Measurements from ENCODE around the gene MLPH. TPM values are rescaled to one million over a fixed set of nuclear protein-coding genes. Genes with fewer than 3 reads are reported as not detected.

MLPH gene
- total RNA-seq, 4 donors from 2014 or later: 59.7 to 889 (median 182) TPM

DNA sequence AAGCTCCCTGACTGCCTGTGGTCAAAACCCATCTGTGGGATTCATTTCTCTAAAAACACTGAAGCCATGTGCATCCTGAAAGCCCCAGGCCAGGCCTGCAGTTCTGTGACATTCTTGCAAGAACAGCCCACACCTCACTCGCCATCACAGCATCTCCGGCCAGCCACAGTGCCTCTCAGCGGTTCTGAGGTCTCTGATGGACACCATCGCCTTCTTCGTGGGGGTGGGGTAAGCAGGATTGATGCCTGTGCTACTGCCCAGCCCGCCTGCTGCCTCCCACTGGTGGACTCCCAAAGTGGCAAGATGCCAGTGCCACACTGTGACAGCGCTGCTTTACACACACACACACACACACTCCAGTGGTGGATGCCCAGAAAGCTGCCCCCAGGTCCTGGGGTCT lies 74.2 kb downstream of the MLPH start:
- WGBS, 2 donors (ENCODE audit: low coverage in 1 of 2): 76% methylated on average over 7 of the region's 7 CpGs; no CpG with 5 or more reads in 1 of the 2 donors
- in situ Hi-C loops (cut with MboI; ENCODE audit: low pct_ligation_motif_present in 1 of 4, low pct_unique_long_range_greater_than_20kb in 1 of 4, low sequenced_read_pairs in 3 of 4): loop anchor here in 1 of 4 donors (10.0 to 25.0 kb wide), 2 partner anchors 46 to 399 kb away; no protein-coding TSS in a partner anchor
- no peaks in the 10 kb centered on the region for H3K9me3 ChIP-seq
- TF ChIP-seq EP300 (IDR thresholded peaks at IDR 0.05; ENCODE audit: low read depth) (no peak), CTCF (IDR thresholded peaks at IDR 0.05) (no peak), POLR2A (IDR thresholded peaks at IDR 0.05) (no peak), POLR2AphosphoS5 (IDR thresholded peaks at IDR 0.05) (no peak)
- no peak overlapping the region for H3K27ac ChIP-seq
- no peak overlapping the region for H3K4me3 ChIP-seq
- DNase-seq: no peak
- peaks cover 12% of the 10 kb centered on the region for H3K27me3 ChIP-seq
- no peaks in the 10 kb centered on the region for H3K36me3 ChIP-seq
- intact Hi-C loops (cut with DNase I; ENCODE audit: low total_unique reads): no loop called here
- H3K4me1 ChIP-seq: peaks cover 5 to 9% (median 7%) of the 10 kb centered on the region in 4 donors

GRCh38 chr2:237563816-237564215 lies 76.8 kb downstream of the MLPH start:
- peaks cover 12% of the 10 kb centered on the region for H3K27me3 ChIP-seq
- H3K36me3 ChIP-seq: no peaks in the 10 kb centered on the region
- no peak overlapping the region for H3K4me3 ChIP-seq
- H3K27ac ChIP-seq: no peak overlapping the region
- intact Hi-C loops (cut with DNase I; ENCODE audit: low total_unique reads) (no loop called here), in situ Hi-C loops (cut with MboI; ENCODE audit: low pct_ligation_motif_present in 1 of 4, low pct_unique_long_range_greater_than_20kb in 1 of 4, low sequenced_read_pairs in 3 of 4) (loop anchor here in 1 of 4 donors (10.0 to 25.0 kb wide), 2 partner anchors 49 to 402 kb away; no protein-coding TSS in a partner anchor)
- WGBS, 2 donors (ENCODE audit: low coverage in 1 of 2): 27% methylated on average over 12 of the region's 14 CpGs; no CpG with 5 or more reads in 1 of the 2 donors
- no peaks in the 10 kb centered on the region for H3K9me3 ChIP-seq
- TF ChIP-seq POLR2A (IDR thresholded peaks at IDR 0.05) (no peak), POLR2AphosphoS5 (IDR thresholded peaks at IDR 0.05) (no peak), EP300 (IDR thresholded peaks at IDR 0.05; ENCODE audit: low read depth) (no peak), CTCF (IDR thresholded peaks at IDR 0.05) (no peak)
- no peak for DNase-seq
- H3K4me1 ChIP-seq: peaks cover 4 to 7% (median 5%) of the 10 kb centered on the region in 4 donors

DNA sequence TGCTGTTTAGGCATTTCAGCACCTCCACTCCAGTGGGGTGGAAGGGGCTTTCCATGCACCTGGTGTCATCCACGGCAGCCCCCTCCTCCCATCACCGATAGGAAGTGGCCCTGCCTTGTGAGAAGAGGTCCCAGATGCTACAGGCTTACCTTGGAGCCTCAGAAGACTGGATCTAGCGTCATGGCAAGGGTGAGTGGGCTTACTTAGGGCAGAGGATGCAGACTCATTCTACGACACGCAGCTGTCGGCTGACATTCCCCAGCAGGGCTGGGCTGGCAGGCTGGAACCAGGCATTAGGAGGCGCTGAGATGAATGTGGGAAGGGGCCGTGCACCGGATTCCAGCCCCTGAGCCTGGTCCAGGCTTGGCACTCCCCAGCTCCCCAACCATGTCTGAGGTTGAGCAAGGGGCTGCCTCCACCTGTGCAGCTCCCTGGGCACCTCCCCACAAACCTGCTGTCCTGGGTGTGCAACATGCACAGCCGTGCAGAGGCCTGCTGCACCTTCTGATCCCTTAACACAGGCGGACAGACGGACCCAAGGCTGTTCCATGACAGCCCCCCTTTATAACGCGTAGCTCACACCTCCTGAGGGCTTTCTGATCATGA lies 77.6 kb downstream of the MLPH start:
- no peak overlapping the region for H3K27ac ChIP-seq
- H3K27me3 ChIP-seq: peaks cover 12% of the 10 kb centered on the region
- WGBS, 2 donors (ENCODE audit: low coverage in 1 of 2): 83% methylated on average over 14 of the region's 14 CpGs; no CpG with 5 or more reads in 1 of the 2 donors
- DNase-seq: no peak
- no peaks in the 10 kb centered on the region for H3K36me3 ChIP-seq
- no peaks in the 10 kb centered on the region for H3K9me3 ChIP-seq
- H3K4me1 ChIP-seq: no peaks in the 10 kb centered on the region
- intact Hi-C loops (cut with DNase I; ENCODE audit: low total_unique reads): no loop called here
- TF ChIP-seq EP300 (IDR thresholded peaks at IDR 0.05; ENCODE audit: low read depth): no peak
- no peak for TF ChIP-seq POLR2AphosphoS5 (IDR thresholded peaks at IDR 0.05)
- TF ChIP-seq CTCF (IDR thresholded peaks at IDR 0.05): no peak
- no peak for TF ChIP-seq POLR2A (IDR thresholded peaks at IDR 0.05)
- no peak overlapping the region for H3K4me3 ChIP-seq
- in situ Hi-C loops (cut with MboI; ENCODE audit: low pct_ligation_motif_present in 1 of 4, low pct_unique_long_range_greater_than_20kb in 1 of 4, low sequenced_read_pairs in 3 of 4): loop anchor here in 2 of 4 donors (5.0 to 25.0 kb wide), 3 partner anchors 47 to 402 kb away; no protein-coding TSS in a partner anchor

DNA sequence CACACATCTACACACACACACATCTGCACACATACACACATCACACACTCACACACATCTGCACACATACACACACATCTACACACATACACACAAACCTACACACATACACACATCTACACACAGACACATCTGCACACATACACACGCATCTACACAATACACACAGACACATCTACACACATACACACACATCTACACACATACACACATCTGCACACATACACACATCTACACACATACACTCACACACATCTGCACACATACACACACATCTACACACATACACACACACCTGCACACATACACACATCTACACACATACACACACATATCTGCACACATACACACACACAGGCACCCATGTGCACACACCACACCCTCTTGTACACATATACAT lies 78.9 kb downstream of the MLPH start:
- Histone ChIP-seq H3K27ac (no peak overlapping the region), H3K36me3 (no peaks in the 10 kb centered on the region), H3K4me1 (no peaks in the 10 kb centered on the region), H3K9me3 (no peaks in the 10 kb centered on the region), H3K27me3 (peaks cover 12% of the 10 kb centered on the region), H3K4me3 (no peak overlapping the region)
- in situ Hi-C loops (cut with MboI; ENCODE audit: low pct_ligation_motif_present in 1 of 4, low pct_unique_long_range_greater_than_20kb in 1 of 4, low sequenced_read_pairs in 3 of 4): loop anchor here in 2 of 4 donors (5.0 to 25.0 kb wide), 3 partner anchors 49 to 404 kb away; no protein-coding TSS in a partner anchor
- intact Hi-C loops (cut with DNase I; ENCODE audit: low total_unique reads): no loop called here
- TF ChIP-seq CTCF (IDR thresholded peaks at IDR 0.05): no peak
- TF ChIP-seq POLR2A (IDR thresholded peaks at IDR 0.05): no peak
- no peak for TF ChIP-seq EP300 (IDR thresholded peaks at IDR 0.05; ENCODE audit: low read depth)
- TF ChIP-seq POLR2AphosphoS5 (IDR thresholded peaks at IDR 0.05): no peak
- WGBS, 2 donors (ENCODE audit: low coverage in 1 of 2): 91 to 100% methylated on average over 1 of the region's 1 CpG
- no peak for DNase-seq

Measured in transverse colon (tissue), 4 donors.